Measurements from ENCODE around the gene HEXD. TPM values are rescaled to one million over a fixed set of nuclear protein-coding genes. Genes with fewer than 3 reads are reported as not detected.
"Not testable (repeated sequence)": the region's sequence is repeated elsewhere in the genome, so short reads cannot be mapped to it uniquely, and the experiment has no call there.

Gene HEXD
- total and polyA plus RNA-seq, 2 experiments from 2014 or later: 5.7 to 5.9 TPM

GRCh38 chr17:82377924-82378740, 40.0 kb upstream of the HEXD start:
- Histone ChIP-seq H3K9ac (no peak overlapping the region), H2AFZ (no peak overlapping the region), H3K9me3 (ENCODE audit: low read depth) (no peaks in the 10 kb centered on the region), H3K4me3 (no peak overlapping the region), H3K27ac (no peak overlapping the region), H3K36me3 (ENCODE audit: low read depth) (no peaks in the 10 kb centered on the region), H3K79me2 (ENCODE audit: insufficient read depth) (no peaks in the 10 kb centered on the region), H3K4me2 (ENCODE audit: unreplicated experiment) (no peak overlapping the region), H3F3A (ENCODE audit: insufficient read depth) (peaks cover 7% of the 10 kb centered on the region; the same call in 1 of the 2 replicates), H3K9me2 (ENCODE audit: insufficient read depth) (no peaks in the 10 kb centered on the region), H3K27me3 (replicated peaks; ENCODE audit: insufficient read depth) (peaks cover 14% of the 10 kb centered on the region), H3K4me1 (ENCODE audit: insufficient read depth) (no peaks in the 10 kb centered on the region), H4K20me1 (ENCODE audit: insufficient read depth) (no peaks in the 10 kb centered on the region)
- in situ Hi-C loops (cut with MboI): no loop called here
- no peak for TF ChIP-seq EZH2phosphoT487 (IDR thresholded peaks at IDR 0.05; ENCODE audit: insufficient read depth, low read depth)
- WGBS, 2 experiments (ENCODE audit: low coverage in 1 of 2, low lambda C conversion rate in 2 of 2, missing lambda C conversion rate in 2 of 2): 38 to 39% methylated on average over 28 to 31 of the region's 31 CpGs
- no peak for DNase-seq

GRCh38 chr17:82378741-82379021, 39.5 kb upstream of the HEXD start:
- Histone ChIP-seq H3K4me1 (ENCODE audit: insufficient read depth) (no peaks in the 10 kb centered on the region), H3K27ac (no peak overlapping the region), H3K79me2 (ENCODE audit: insufficient read depth) (no peaks in the 10 kb centered on the region), H2AFZ (no peak overlapping the region), H3K9ac (no peak overlapping the region), H3K4me2 (ENCODE audit: unreplicated experiment) (no peak overlapping the region), H3K36me3 (ENCODE audit: low read depth) (no peaks in the 10 kb centered on the region), H3K9me2 (ENCODE audit: insufficient read depth) (no peaks in the 10 kb centered on the region), H3K9me3 (ENCODE audit: low read depth) (no peaks in the 10 kb centered on the region), H3F3A (ENCODE audit: insufficient read depth) (peaks cover 7% of the 10 kb centered on the region; the same call in 1 of the 2 replicates), H3K27me3 (replicated peaks; ENCODE audit: insufficient read depth) (peaks cover 14% of the 10 kb centered on the region), H3K4me3 (no peak overlapping the region), H4K20me1 (ENCODE audit: insufficient read depth) (no peaks in the 10 kb centered on the region)
- 25 to 37% methylated on average over 10 of the region's 10 CpGs for WGBS, 2 experiments (ENCODE audit: low coverage in 1 of 2, low lambda C conversion rate in 2 of 2, missing lambda C conversion rate in 2 of 2)
- TF ChIP-seq EZH2phosphoT487 (IDR thresholded peaks at IDR 0.05; ENCODE audit: insufficient read depth, low read depth) (no peak), EZH2 (IDR thresholded peaks at IDR 0.05; ENCODE audit: insufficient read depth, poor library complexity, severe bottlenecking) (no peak)
- in situ Hi-C loops (cut with MboI): no loop called here
- DNase-seq: no peak

GRCh38 chr17:82380860-82381702, 37.1 kb upstream of the HEXD start:
- Histone ChIP-seq H3F3A (ENCODE audit: insufficient read depth) (peaks cover 7% of the 10 kb centered on the region; the same call in 1 of the 2 replicates), H4K20me1 (ENCODE audit: insufficient read depth) (no peaks in the 10 kb centered on the region), H3K27me3 (replicated peaks; ENCODE audit: insufficient read depth) (peaks cover 21% of the 10 kb centered on the region), H3K4me3 (peak overlapping the region; percentile 54), H3K27ac (no peak overlapping the region), H3K9me2 (ENCODE audit: insufficient read depth) (no peaks in the 10 kb centered on the region), H3K4me1 (ENCODE audit: insufficient read depth) (no peaks in the 10 kb centered on the region), H3K4me2 (ENCODE audit: unreplicated experiment) (peak overlapping the region; percentile 70), H2AFZ (peak overlapping the region; percentile 58; the same call in 1 of the 2 replicates), H3K36me3 (ENCODE audit: low read depth) (no peaks in the 10 kb centered on the region), H3K9me3 (ENCODE audit: low read depth) (no peaks in the 10 kb centered on the region), H3K9ac (peak overlapping the region; percentile 52), H3K79me2 (ENCODE audit: insufficient read depth) (no peaks in the 10 kb centered on the region)
- TF ChIP-seq EZH2phosphoT487 (IDR thresholded peaks at IDR 0.05; ENCODE audit: insufficient read depth, low read depth): no peak
- no peak for TF ChIP-seq EZH2 (IDR thresholded peaks at IDR 0.05; ENCODE audit: insufficient read depth, poor library complexity, severe bottlenecking)
- in situ Hi-C loops (cut with MboI): no loop called here
- 20 to 28% methylated on average over 23 of the region's 23 CpGs for WGBS, 2 experiments (ENCODE audit: low coverage in 1 of 2, low lambda C conversion rate in 2 of 2, missing lambda C conversion rate in 2 of 2)
- peak; percentile 79 for DNase-seq

GRCh38 chr17:82381703-82382009, 36.5 kb upstream of the HEXD start:
- H3K27me3 ChIP-seq (replicated peaks; ENCODE audit: insufficient read depth): peaks cover 21% of the 10 kb centered on the region
- H3K9ac ChIP-seq: peak overlapping the region; percentile 52
- H4K20me1 ChIP-seq (ENCODE audit: insufficient read depth); H3K36me3 ChIP-seq (ENCODE audit: low read depth); H3K79me2 ChIP-seq (ENCODE audit: insufficient read depth); H3K4me3 ChIP-seq; H3K9me2 ChIP-seq (ENCODE audit: insufficient read depth); H2AFZ ChIP-seq; H3F3A ChIP-seq (ENCODE audit: insufficient read depth); in situ Hi-C loops (cut with MboI); H3K27ac ChIP-seq; H3K9me3 ChIP-seq (ENCODE audit: low read depth); H3K4me1 ChIP-seq (ENCODE audit: insufficient read depth): not testable (repeated sequence)
- H3K4me2 ChIP-seq (ENCODE audit: unreplicated experiment): peak overlapping the region; percentile 70
- DNase-seq: peak; percentile 28
- WGBS, 2 experiments (ENCODE audit: low coverage in 1 of 2, low lambda C conversion rate in 2 of 2, missing lambda C conversion rate in 2 of 2): 68 to 71% methylated on average over 10 of the region's 10 CpGs

GRCh38 chr17:82382220-82382932, 35.8 kb upstream of the HEXD start:
- H3K4me1 ChIP-seq (ENCODE audit: insufficient read depth); H3F3A ChIP-seq (ENCODE audit: insufficient read depth); DNase-seq; H3K4me3 ChIP-seq; H4K20me1 ChIP-seq (ENCODE audit: insufficient read depth); H3K9ac ChIP-seq; H2AFZ ChIP-seq; H3K27ac ChIP-seq; H3K9me2 ChIP-seq (ENCODE audit: insufficient read depth); H3K36me3 ChIP-seq (ENCODE audit: low read depth); H3K9me3 ChIP-seq (ENCODE audit: low read depth); H3K4me2 ChIP-seq (ENCODE audit: unreplicated experiment); in situ Hi-C loops (cut with MboI); H3K79me2 ChIP-seq (ENCODE audit: insufficient read depth): not testable (repeated sequence)
- 78 to 85% methylated on average over 17 to 21 of the region's 21 CpGs for WGBS, 2 experiments (ENCODE audit: low coverage in 1 of 2, low lambda C conversion rate in 2 of 2, missing lambda C conversion rate in 2 of 2)
- H3K27me3 ChIP-seq (replicated peaks; ENCODE audit: insufficient read depth): peaks cover 22% of the 10 kb centered on the region
